Trophoblast cell (in vitro differentiated cells and primary cell): ENCODE results near the gene GALNTL6.
A peak's percentile ranks its signal among the peaks of the same experiment; 100 is the strongest.

Experiments
- DNase-seq, 2 donors: peaks; one replicate each; pipeline ENCODE4 v3.0.0-alpha.2; 2016
- H2AFZ ChIP-seq: 2 replicates; pipeline ENCODE4 v1.6.1; 2013; ENCODE audit warnings: low read length, moderate library complexity, mild to moderate bottlenecking; ENCODE audit not compliant: insufficient read depth, poor library complexity
- H2AK5ac ChIP-seq: 2 replicates; pipeline ENCODE4 v1.6.1; 2013; ENCODE audit warnings: mild to moderate bottlenecking, low read length
- H2BK120ac ChIP-seq: 2 replicates; pipeline ENCODE4 v1.6.1; 2013; ENCODE audit warnings: low read length, mild to moderate bottlenecking, moderate library complexity; ENCODE audit not compliant: insufficient read depth, poor library complexity
- H2BK12ac ChIP-seq: 2 replicates; pipeline ENCODE4 v1.6.1; 2013; ENCODE audit warnings: mild to moderate bottlenecking, low read length, moderate library complexity
- H2BK5ac ChIP-seq: 2 replicates; pipeline ENCODE4 v1.6.1; 2013; ENCODE audit warnings: low read length, low read depth, moderate library complexity, mild to moderate bottlenecking; ENCODE audit not compliant: poor library complexity
- H3K14ac ChIP-seq: 2 replicates; pipeline ENCODE4 v1.6.1; 2013; ENCODE audit warnings: mild to moderate bottlenecking, low read length
- H3K18ac ChIP-seq: 2 replicates; pipeline ENCODE4 v1.6.1; 2013; ENCODE audit warnings: mild to moderate bottlenecking, low read length
- H3K23ac ChIP-seq: 2 replicates; pipeline ENCODE4 v1.6.1; 2013; ENCODE audit warnings: low read length
- H3K27ac ChIP-seq: 2 replicates; pipeline ENCODE4 v1.5.1; 2013; ENCODE audit warnings: low read depth, mild to moderate bottlenecking, inconsistent platforms, low read length, moderate library complexity
- H3K27me3 ChIP-seq: 2 replicates; pipeline ENCODE4 v1.6.1; 2013; ENCODE audit warnings: inconsistent platforms, mild to moderate bottlenecking, low read length, moderate library complexity; ENCODE audit not compliant: insufficient read depth
- H3K36me3 ChIP-seq, 2 experiments: 1 replicate in 1 of 2; 2 replicates in 1 of 2; pipeline ENCODE4 v1.6.1; 2013; ENCODE audit warnings: low read length in 2 of 2, mild to moderate bottlenecking in 2 of 2, moderate library complexity in 1 of 2; ENCODE audit not compliant: insufficient read depth in 2 of 2, control insufficient read depth in 1 of 2
- H3K4ac ChIP-seq: 2 replicates; pipeline ENCODE4 v1.6.1; 2013; ENCODE audit warnings: low read depth, mild to moderate bottlenecking, low read length, moderate library complexity
- H3K4me1 ChIP-seq, 2 experiments: 1 replicate in 1 of 2; 2 replicates in 1 of 2; pipeline ENCODE4 v1.6.1; 2013; ENCODE audit warnings: low read length in 2 of 2, mild to moderate bottlenecking in 2 of 2, moderate library complexity in 1 of 2; ENCODE audit not compliant: insufficient read depth in 2 of 2, control insufficient read depth in 1 of 2
- H3K4me2 ChIP-seq: 2 replicates; pipeline ENCODE4 v1.6.1; 2013; ENCODE audit warnings: inconsistent platforms, mild to moderate bottlenecking, low read length, moderate library complexity
- H3K4me3 ChIP-seq: 2 replicates; pipeline ENCODE4 v1.5.1; 2013; ENCODE audit warnings: mild to moderate bottlenecking, low read depth, low read length, inconsistent platforms
- H3K79me1 ChIP-seq: one replicate; pipeline ENCODE4 v1.6.1; 2013; ENCODE audit warnings: low read length
- H3K79me2 ChIP-seq: 2 replicates; pipeline ENCODE4 v1.6.1; 2013; ENCODE audit warnings: low read length, mild to moderate bottlenecking; ENCODE audit not compliant: control insufficient read depth, insufficient read depth, poor library complexity
- H3K9ac ChIP-seq: 2 replicates; pipeline ENCODE4 v1.6.1; 2013; ENCODE audit warnings: mild to moderate bottlenecking, low read length
- H3K9me3 ChIP-seq: 2 replicates; pipeline ENCODE4 v1.6.1; 2013; ENCODE audit warnings: low read depth, mild to moderate bottlenecking, control low read depth, inconsistent platforms, low read length; ENCODE audit not compliant: insufficient read depth
- H4K12ac ChIP-seq: 2 replicates; pipeline ENCODE4 v1.6.1; 2013; ENCODE audit warnings: low read depth, mild to moderate bottlenecking, low read length, moderate library complexity
- H4K8ac ChIP-seq: 2 replicates; pipeline ENCODE4 v1.6.1; 2013; ENCODE audit warnings: low read depth, mild to moderate bottlenecking, low read length, moderate library complexity
- H4K91ac ChIP-seq: one replicate; pipeline ENCODE4 v1.6.1; 2013; ENCODE audit warnings: low read depth, mild to moderate bottlenecking, low read length, moderate library complexity
- WGBS: extraction: QIAGEN DNeasy Blood & Tissue Kit; methylation state at CpG from one replicate; pipeline ENCODE4 v1.1.7; 2013; ENCODE audit warnings: missing lambda C conversion rate; ENCODE audit not compliant: insufficient read length, insufficient coverage; ENCODE audit errors: extremely low coverage; 5-methylcytosine and 5-hydroxymethylcytosine counted together

The GALNTL6 gene

DNA sequence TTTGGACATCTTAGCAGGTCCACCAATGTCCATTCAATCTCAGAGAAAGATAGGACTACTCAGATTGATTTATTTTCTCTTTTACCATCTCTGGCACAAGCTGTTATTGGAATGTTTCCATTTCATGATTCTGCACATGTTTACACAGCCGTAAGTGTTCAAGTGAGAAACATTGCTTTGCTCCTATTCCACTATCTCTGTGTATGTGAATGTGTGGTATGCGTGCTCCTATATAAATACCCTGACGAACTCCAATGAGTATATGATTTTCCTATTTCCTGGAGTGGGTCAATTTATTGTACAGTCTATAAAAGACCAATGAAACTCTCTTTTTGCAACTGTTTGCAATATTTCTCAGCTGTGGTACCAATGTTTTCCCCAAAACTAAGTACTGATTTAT is 1134.4 kb downstream of the GALNTL6 start:
- Histone ChIP-seq H3K4ac (no peak overlapping the region), H4K8ac (no peak overlapping the region), H3K14ac (no peak overlapping the region), H3K79me2 (no peaks in the 10 kb centered on the region), H3K36me3 (no peaks in the 10 kb centered on the region), H2AK5ac (no peak overlapping the region), H3K9me3 (no peaks in the 10 kb centered on the region), H2AFZ (no peak overlapping the region), H4K91ac (no peak overlapping the region), H2BK12ac (no peak overlapping the region), H3K79me1 (no peaks in the 10 kb centered on the region), H2BK120ac (no peak overlapping the region), H3K9ac (no peak overlapping the region), H2BK5ac (no peak overlapping the region), H3K4me3 (no peak overlapping the region), H3K27ac (no peak overlapping the region), H3K18ac (no peak overlapping the region), H3K23ac (no peak overlapping the region), H4K12ac (no peak overlapping the region), H3K4me2 (no peak overlapping the region), H3K4me1 (no peaks in the 10 kb centered on the region), H3K27me3 (no peaks in the 10 kb centered on the region)
- no CpG with 5 or more reads among the region's 3 CpGs for WGBS
- no peak for DNase-seq

- Histone ChIP-seq H3K18ac (no peak overlapping the region), H4K91ac (no peak overlapping the region), H3K27me3 (no peaks in the 10 kb centered on the region), H3K23ac (no peak overlapping the region), H2BK12ac (no peak overlapping the region), H2AK5ac (no peak overlapping the region), H3K79me1 (no peaks in the 10 kb centered on the region), H3K79me2 (no peaks in the 10 kb centered on the region), H3K4ac (no peak overlapping the region), H2BK120ac (no peak overlapping the region), H4K12ac (no peak overlapping the region), H3K14ac (no peak overlapping the region), H3K36me3 (no peaks in the 10 kb centered on the region), H3K27ac (no peak overlapping the region), H4K8ac (no peak overlapping the region), H3K4me1 (peaks cover 0 to 2% of the 10 kb centered on the region in 2 experiments), H3K4me2 (no peak overlapping the region), H2BK5ac (no peak overlapping the region), H3K9me3 (no peaks in the 10 kb centered on the region), H3K9ac (no peak overlapping the region), H2AFZ (no peak overlapping the region), H3K4me3 (no peak overlapping the region)
- no CpG with 5 or more reads among the region's 2 CpGs for WGBS
- DNase-seq: peak; percentile 11 to 55
Measured at GRCh38 chr4:172950990-172951389, 1137.8 kb downstream of the GALNTL6 start.

- H4K12ac ChIP-seq: no peak overlapping the region
- no peak overlapping the region for H2AFZ ChIP-seq
- no peak overlapping the region for H3K14ac ChIP-seq
- no peak overlapping the region for H3K4me3 ChIP-seq
- no peaks in the 10 kb centered on the region for H3K9me3 ChIP-seq
- no peak overlapping the region for H3K27ac ChIP-seq
- no peak overlapping the region for H3K18ac ChIP-seq
- H2BK12ac ChIP-seq: peak overlapping the region; percentile 22
- H3K4me1 ChIP-seq: peaks cover 0 to 2% of the 10 kb centered on the region in 2 experiments
- H3K9ac ChIP-seq: no peak overlapping the region
- H4K91ac ChIP-seq: no peak overlapping the region
- no peak overlapping the region for H2BK5ac ChIP-seq
- no peaks in the 10 kb centered on the region for H3K79me1 ChIP-seq
- H2AK5ac ChIP-seq: no peak overlapping the region
- H2BK120ac ChIP-seq: no peak overlapping the region
- H3K79me2 ChIP-seq: no peaks in the 10 kb centered on the region
- H3K23ac ChIP-seq: no peak overlapping the region
- no CpG with 5 or more reads among the region's 11 CpGs for WGBS
- DNase-seq: peak; percentile 75 to 81
- H3K36me3 ChIP-seq: no peaks in the 10 kb centered on the region
- no peak overlapping the region for H3K4ac ChIP-seq
- H3K27me3 ChIP-seq: no peaks in the 10 kb centered on the region
- no peak overlapping the region for H3K4me2 ChIP-seq
- H4K8ac ChIP-seq: no peak overlapping the region
Measured at GRCh38 chr4:172951679-172952451, 1138.7 kb downstream of the GALNTL6 start.

GRCh38 chr4:172953896-172954568 is 1140.8 kb downstream of the GALNTL6 start:
- no peak overlapping the region for H3K14ac ChIP-seq
- H4K91ac ChIP-seq: no peak overlapping the region
- no peaks in the 10 kb centered on the region for H3K36me3 ChIP-seq
- no peak overlapping the region for H3K18ac ChIP-seq
- H2AK5ac ChIP-seq: no peak overlapping the region
- H4K8ac ChIP-seq: no peak overlapping the region
- H3K27ac ChIP-seq: no peak overlapping the region
- no peaks in the 10 kb centered on the region for H3K79me2 ChIP-seq
- DNase-seq: peak; percentile 11 to 77
- H3K27me3 ChIP-seq: no peaks in the 10 kb centered on the region
- H2AFZ ChIP-seq: no peak overlapping the region
- no peak overlapping the region for H3K9ac ChIP-seq
- no peak overlapping the region for H3K4me2 ChIP-seq
- no CpG with 5 or more reads among the region's 5 CpGs for WGBS
- H3K4ac ChIP-seq: no peak overlapping the region
- H2BK5ac ChIP-seq: no peak overlapping the region
- no peaks in the 10 kb centered on the region for H3K9me3 ChIP-seq
- H4K12ac ChIP-seq: no peak overlapping the region
- no peak overlapping the region for H3K4me3 ChIP-seq
- H3K23ac ChIP-seq: no peak overlapping the region
- peaks cover 0 to 2% of the 10 kb centered on the region in 2 experiments for H3K4me1 ChIP-seq
- H3K79me1 ChIP-seq: no peaks in the 10 kb centered on the region
- H2BK12ac ChIP-seq: no peak overlapping the region
- no peak overlapping the region for H2BK120ac ChIP-seq
